Caco-2 (cell line): ENCODE data around the gene MAPKAP1. TPM values are rescaled to one million over a fixed set of nuclear protein-coding genes. Genes with fewer than 3 reads are reported as not detected.

Experiments
- BruUV-seq: library from RNA; stranded (reverse); fragments of 400-500 nt; replicated peaks from 2 replicates; lab custom pipeline; 2021; lab: Mats Ljungman, UMichigan
- CTCF ChIA-PET: fragments of 300-600 bp; sonication (Branson Sonifier 250); formaldehyde crosslinking; loops from one replicate; lab custom pipeline; 2022; ENCODE audit warnings: antibody characterized with exemption; lab: Charles Lee
- POLR2A ChIA-PET: fragments of 300-600 bp; sonication (Branson Sonifier 250); formaldehyde crosslinking; loops from one replicate; lab custom pipeline; 2022; ENCODE audit warnings: antibody characterized with exemption; lab: Charles Lee
- DNase-seq, 2 experiments: peaks; one replicate each; pipeline versions ENCODE4 v3.0.0 to v3.0.0-alpha.2; 2020 to 2022
- H3K27me3 ChIP-seq: replicated peaks from 2 replicates; pipeline ENCODE4 v1.6.0; 2011; ENCODE audit warnings: low read length; ENCODE audit not compliant: control insufficient read depth, insufficient read depth
- H3K36me3 ChIP-seq: 2 replicates; pipeline ENCODE4 v1.5.1; 2011; ENCODE audit warnings: low read length; ENCODE audit not compliant: control insufficient read depth, insufficient read depth
- H3K4me1 ChIP-seq: fragments of 250-450 bp; sonication (Bioruptor Pico); 2 replicates; pipeline ENCODE4 v1.5.1; 2020; ENCODE audit warnings: mild to moderate bottlenecking
- H3K4me3 ChIP-seq: 2 replicates; pipeline ENCODE4 v1.5.1; 2011; ENCODE audit warnings: low read depth, mild to moderate bottlenecking, control low read depth, low read length
- H3K9me3 ChIP-seq: fragments of 250-450 bp; sonication (Bioruptor Pico); 2 replicates; pipeline ENCODE4 v1.5.1; 2020; ENCODE audit warnings: mild to moderate bottlenecking, moderate library complexity
- H3K27ac Mint-ChIP-seq: one replicate; pipeline ENCODE4 v1.8.0; 2022; ENCODE audit warnings: mixed read lengths; ENCODE audit not compliant: unreplicated experiment
- H3K27me3 Mint-ChIP-seq: one replicate; pipeline ENCODE4 v1.8.0; 2022; ENCODE audit warnings: mixed read lengths; ENCODE audit not compliant: insufficient read depth, unreplicated experiment
- H3K36me3 Mint-ChIP-seq: one replicate; pipeline ENCODE4 v1.8.0; 2022; ENCODE audit warnings: mild to moderate bottlenecking, mixed read lengths; ENCODE audit not compliant: insufficient read depth, unreplicated experiment
- H3K4me1 Mint-ChIP-seq: one replicate; pipeline ENCODE4 v1.8.0; 2022; ENCODE audit warnings: low read depth, mixed read lengths; ENCODE audit not compliant: unreplicated experiment
- H3K4me3 Mint-ChIP-seq: one replicate; pipeline ENCODE4 v1.8.0; 2022; ENCODE audit warnings: mild to moderate bottlenecking, moderate library complexity, mixed read lengths; ENCODE audit not compliant: unreplicated experiment
- H3K9me3 Mint-ChIP-seq: one replicate; pipeline ENCODE4 v1.8.0; 2022; ENCODE audit warnings: mixed read lengths; ENCODE audit not compliant: unreplicated experiment
- CTCF ChIP-seq, 2 experiments: fragments of 200-600 bp in 1 of 2; IDR thresholded peaks; 1 replicate in 1 of 2; 2 replicates in 1 of 2; pipeline versions ENCODE4 v1.5.1 to v1.8.0; 2011 to 2022; ENCODE audit warnings: antibody characterized with exemption in 1 of 2, control low read depth in 1 of 2, inconsistent platforms in 1 of 2, low read depth in 1 of 2, low read length in 1 of 2, mild to moderate bottlenecking in 1 of 2, moderate library complexity in 1 of 2; ENCODE audit not compliant: insufficient read depth in 1 of 2, severe bottlenecking in 1 of 2, unreplicated experiment in 1 of 2
- intact Hi-C: fragments of 100-400 bp; cut with micrococcal nuclease; formaldehyde crosslinking; loops from one replicate; pipeline ENCODE4 v1.10.0; 2022; ENCODE audit not compliant: unreplicated experiment
- total RNA-seq: library from RNA; stranded (reverse); gene quantifications from 2 replicates; pipeline ENCODE4 v1.2.3, GENCODE V29; 2022

The MAPKAP1 gene
- total RNA-seq, 1 experiment from 2014 or later = 70.0 TPM

GRCh38 chr9:125649315-125649714 is 57.7 kb downstream of the MAPKAP1 start:
- TF ChIP-seq CTCF (IDR thresholded peaks at IDR 0.05; ENCODE audit: insufficient read depth in 1 of 2, low read depth in 1 of 2, low read length in 1 of 2, severe bottlenecking in 1 of 2, unreplicated experiment in 1 of 2) = no peak
- DNase-seq = no peak
- H3K4me3 ChIP-seq = no peak overlapping the region
- Mint-ChIP-seq H3K27me3 (no peaks in the 10 kb centered on the region), H3K4me3 (no peak overlapping the region), H3K9me3 (no peaks in the 10 kb centered on the region), H3K4me1 (no peaks in the 10 kb centered on the region), H3K27ac (no peak overlapping the region), H3K36me3 (no peaks in the 10 kb centered on the region)
- no peaks in the 10 kb centered on the region for H3K36me3 ChIP-seq
- ChIA-PET POLR2A (no interaction called here), CTCF (no interaction called here)
- no TSS peak for BruUV-seq
- no peaks in the 10 kb centered on the region for H3K27me3 ChIP-seq
- peaks cover 15% of the 10 kb centered on the region for H3K4me1 ChIP-seq
- intact Hi-C loops = no loop called here
- no peaks in the 10 kb centered on the region for H3K9me3 ChIP-seq

GRCh38 chr9:125648294-125648693 is 58.7 kb downstream of the MAPKAP1 start:
- H3K4me3 Mint-ChIP-seq = no peak overlapping the region
- H3K4me3 ChIP-seq = no peak overlapping the region
- no peaks in the 10 kb centered on the region for H3K4me1 Mint-ChIP-seq
- H3K27me3 ChIP-seq = no peaks in the 10 kb centered on the region
- no TSS peak for BruUV-seq
- TF ChIP-seq CTCF (IDR thresholded peaks at IDR 0.05; ENCODE audit: insufficient read depth in 1 of 2, low read depth in 1 of 2, low read length in 1 of 2, severe bottlenecking in 1 of 2, unreplicated experiment in 1 of 2) = no peak
- H3K9me3 Mint-ChIP-seq = no peaks in the 10 kb centered on the region
- no peaks in the 10 kb centered on the region for H3K36me3 ChIP-seq
- H3K9me3 ChIP-seq = no peaks in the 10 kb centered on the region
- ChIA-PET CTCF (interaction anchor here (0.7 kb wide), 1 partner anchor 31 kb away, joined by 3 read pairs; no protein-coding TSS in a partner anchor), POLR2A (no interaction called here)
- no peaks in the 10 kb centered on the region for H3K36me3 Mint-ChIP-seq
- intact Hi-C loops = no loop called here
- H3K4me1 ChIP-seq = peaks cover 15% of the 10 kb centered on the region
- DNase-seq = no peak
- peak overlapping the region; percentile 12 for H3K27ac Mint-ChIP-seq
- H3K27me3 Mint-ChIP-seq = no peaks in the 10 kb centered on the region

- H3K4me1 ChIP-seq = peaks cover 15% of the 10 kb centered on the region
- no peak overlapping the region for H3K4me3 Mint-ChIP-seq
- H3K27me3 Mint-ChIP-seq = no peaks in the 10 kb centered on the region
- H3K27ac Mint-ChIP-seq = no peak overlapping the region
- ChIA-PET POLR2A (no interaction called here), CTCF (no interaction called here)
- H3K36me3 Mint-ChIP-seq = no peaks in the 10 kb centered on the region
- DNase-seq = no peak
- H3K27me3 ChIP-seq = no peaks in the 10 kb centered on the region
- TF ChIP-seq CTCF (IDR thresholded peaks at IDR 0.05; ENCODE audit: insufficient read depth in 1 of 2, low read depth in 1 of 2, low read length in 1 of 2, severe bottlenecking in 1 of 2, unreplicated experiment in 1 of 2) = no peak
- no peaks in the 10 kb centered on the region for H3K36me3 ChIP-seq
- H3K9me3 ChIP-seq = no peaks in the 10 kb centered on the region
- intact Hi-C loops = no loop called here
- no TSS peak for BruUV-seq
- no peaks in the 10 kb centered on the region for H3K9me3 Mint-ChIP-seq
- H3K4me1 Mint-ChIP-seq = no peaks in the 10 kb centered on the region
- H3K4me3 ChIP-seq = no peak overlapping the region
These were observed 60.3 kb downstream of the MAPKAP1 start for GRCh38 chr9:125646621-125647100.
